GM21529 (cell line): Measurements from ENCODE around the gene SLC25A22.
A peak's percentile ranks its signal among the peaks of the same experiment; 100 is the strongest.

ENCODE experiments used
- ATAC-seq: cut with Tn5 transposase; IDR thresholded peaks from one replicate; pipeline ENCODE4 v1.9.1; 2021; ENCODE audit not compliant: unreplicated experiment

SLC25A22 gene

DNA sequence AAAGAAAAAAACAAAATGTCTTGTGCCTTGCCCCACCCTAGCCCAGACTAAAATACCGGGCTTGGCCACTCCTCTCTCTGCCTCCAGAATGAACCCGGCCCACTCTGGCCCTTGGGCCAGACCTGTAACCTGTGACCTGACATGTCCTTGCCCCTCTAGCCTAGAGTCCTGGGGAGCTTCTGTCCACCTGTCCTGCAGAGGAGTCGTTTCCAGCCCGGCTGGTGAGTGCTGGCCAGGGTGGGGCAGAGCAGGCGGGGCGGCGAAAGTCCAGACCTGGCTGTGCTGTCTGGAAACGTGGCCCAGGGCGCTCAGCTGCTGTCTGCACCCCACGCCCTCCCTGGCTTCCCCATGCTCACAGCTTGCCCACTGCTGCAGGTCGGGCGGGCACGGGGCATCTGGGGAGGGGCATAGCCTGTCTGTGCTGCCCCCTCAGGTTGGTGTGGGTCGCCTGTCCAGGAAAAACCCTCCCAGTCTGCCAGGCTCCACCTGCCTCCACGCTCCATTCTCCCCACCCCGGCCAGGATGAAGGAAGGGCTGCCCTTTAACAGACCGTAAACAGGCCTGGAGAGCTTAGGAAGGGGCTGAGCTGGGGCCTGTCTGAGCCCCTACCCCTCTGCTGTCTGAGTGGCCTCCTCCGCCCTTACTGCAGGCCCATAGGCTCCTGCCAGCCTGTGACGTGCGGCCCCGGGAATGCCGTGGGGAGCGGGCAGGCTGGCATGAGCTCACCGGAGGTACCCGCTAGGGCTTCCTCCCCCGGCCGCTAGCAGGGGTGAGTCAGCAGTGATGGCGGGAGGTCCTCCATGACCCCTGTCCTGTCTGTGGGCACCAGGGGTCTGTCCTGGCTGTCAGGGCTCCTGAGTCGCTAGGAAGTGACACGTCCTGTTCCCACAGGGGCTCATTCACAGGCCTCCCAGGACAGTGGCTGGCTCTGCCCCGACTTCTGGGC lies 36.6 kb upstream of the SLC25A22 start:
- no peak for ATAC-seq

GRCh38 chr11:833849-834311 lies 35.8 kb upstream of the SLC25A22 start:
- no peak for ATAC-seq

- peak; percentile 24 for ATAC-seq
Observed at GRCh38 chr11:833114-833791, 35.2 kb upstream of the SLC25A22 start.

GRCh38 chr11:832529-833113 lies 34.5 kb upstream of the SLC25A22 start, which contains the start of gene CD151:
Gene CD151, plus strand, starts transcription at chr11:832952. Its CDS starts 3,118 bp downstream, at chr11:836070.
- peak; percentile 37 for ATAC-seq

- no peak for ATAC-seq
Observed at GRCh38 chr11:831961-832528, 34.0 kb upstream of the SLC25A22 start.

GRCh38 chr11:831118-831864 lies 33.2 kb upstream of the SLC25A22 start:
- no peak for ATAC-seq

DNA sequence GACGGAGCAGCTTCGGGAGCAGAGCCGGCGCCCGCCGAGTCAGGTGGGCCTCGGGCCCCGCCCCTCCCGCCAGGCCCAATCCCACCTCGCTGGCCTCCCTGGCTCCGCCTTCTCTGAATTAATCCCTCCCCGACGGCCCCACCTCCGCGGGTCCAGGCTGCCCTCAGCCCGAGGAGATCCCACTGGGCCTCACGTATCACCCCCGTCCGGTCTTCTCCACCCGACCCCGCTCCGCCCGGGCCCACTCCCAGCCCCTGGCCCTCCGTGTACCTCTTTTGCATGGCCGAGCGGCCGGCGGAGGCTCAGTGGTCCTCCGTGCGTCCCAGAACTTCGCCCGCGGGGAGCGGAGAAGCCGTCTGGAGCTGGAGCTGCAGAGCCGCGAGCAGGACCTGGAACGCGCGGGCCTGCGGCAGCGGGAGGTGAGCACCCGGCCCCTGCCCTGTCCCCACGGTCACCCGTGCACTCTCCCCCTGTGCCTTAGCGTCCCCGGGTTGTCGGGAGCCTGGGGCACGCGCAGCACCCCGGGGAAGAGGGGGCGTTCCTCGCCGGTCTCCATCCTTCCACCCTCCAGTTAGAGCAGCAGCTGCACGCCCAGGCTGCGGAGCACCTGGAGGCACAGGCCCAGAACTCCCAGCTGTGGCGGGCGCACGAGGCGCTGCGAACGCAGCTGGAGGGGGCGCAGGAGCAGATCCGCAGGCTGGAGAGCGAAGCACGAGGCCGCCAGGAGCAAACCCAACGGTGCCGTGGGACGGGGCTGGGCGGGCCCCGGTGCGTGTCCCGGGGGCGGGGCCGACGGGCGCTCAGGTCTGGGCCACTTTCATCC lies 32.4 kb upstream of the SLC25A22 start:
- ATAC-seq: peak; percentile 35

- peak; percentile 1 for ATAC-seq
Observed at GRCh38 chr11:829847-830294, 31.8 kb upstream of the SLC25A22 start.

DNA sequence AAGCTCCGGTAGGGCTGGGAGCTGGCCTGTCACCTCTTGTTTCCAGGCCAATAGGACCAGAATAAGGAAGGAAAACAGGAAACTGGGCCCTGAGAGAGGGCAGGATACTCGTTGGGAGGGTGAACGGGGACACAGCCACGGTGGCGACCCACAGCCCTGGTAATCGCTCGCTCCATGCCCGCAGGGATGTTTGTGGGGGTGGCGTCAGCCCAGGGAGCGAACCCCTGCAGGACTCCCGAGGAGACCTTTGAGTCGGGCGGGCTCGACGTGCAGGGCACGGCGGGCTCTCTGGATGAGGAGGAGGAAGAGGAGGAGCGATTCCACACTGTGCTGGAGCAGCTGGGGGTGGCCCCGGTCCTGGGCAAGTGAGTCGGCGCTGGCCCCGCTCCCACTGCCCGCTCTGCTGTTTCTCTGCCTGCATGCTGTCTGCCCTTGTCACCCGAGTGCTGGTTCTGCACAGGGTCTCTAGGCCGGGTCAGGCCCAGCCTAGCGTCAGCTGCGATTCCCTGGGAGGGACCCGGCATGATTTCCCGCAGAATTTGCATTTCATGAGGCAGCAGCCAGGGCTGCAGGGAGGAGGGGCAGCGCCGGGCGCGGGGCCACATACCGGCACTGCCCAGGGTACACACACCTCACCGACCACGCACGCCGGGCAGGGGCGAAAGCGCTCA lies 31.2 kb upstream of the SLC25A22 start:
- no peak for ATAC-seq

- no peak for ATAC-seq
Observed at GRCh38 chr11:828506-829175, 30.6 kb upstream of the SLC25A22 start.

DNA sequence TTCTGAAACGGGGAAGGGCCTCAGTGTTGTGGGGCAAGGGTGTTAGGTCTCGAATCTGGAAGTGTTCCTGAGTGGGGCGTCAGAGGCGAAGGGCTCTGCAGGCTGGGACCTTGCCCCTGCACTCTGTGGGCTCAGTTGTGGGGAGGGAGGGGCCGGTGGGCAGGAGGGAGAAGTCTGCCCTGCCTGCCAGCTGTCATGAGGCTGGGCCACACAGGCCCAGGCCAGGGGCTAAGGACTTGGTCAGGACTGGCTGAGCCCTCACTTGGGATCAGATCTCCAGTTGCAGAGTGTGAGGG lies 29.8 kb upstream of the SLC25A22 start, which contains the start of gene CRACR2B:
Gene CRACR2B, plus strand, starts transcription at position 23 of the 296 bp plus-strand sequence. CDS start 689 bp downstream, outside the sequence.
- no peak for ATAC-seq

GRCh38 chr11:827146-827896 lies 29.2 kb upstream of the SLC25A22 start:
- ATAC-seq: no peak

GRCh38 chr11:826836-827145 lies 28.7 kb upstream of the SLC25A22 start:
- no peak for ATAC-seq

DNA sequence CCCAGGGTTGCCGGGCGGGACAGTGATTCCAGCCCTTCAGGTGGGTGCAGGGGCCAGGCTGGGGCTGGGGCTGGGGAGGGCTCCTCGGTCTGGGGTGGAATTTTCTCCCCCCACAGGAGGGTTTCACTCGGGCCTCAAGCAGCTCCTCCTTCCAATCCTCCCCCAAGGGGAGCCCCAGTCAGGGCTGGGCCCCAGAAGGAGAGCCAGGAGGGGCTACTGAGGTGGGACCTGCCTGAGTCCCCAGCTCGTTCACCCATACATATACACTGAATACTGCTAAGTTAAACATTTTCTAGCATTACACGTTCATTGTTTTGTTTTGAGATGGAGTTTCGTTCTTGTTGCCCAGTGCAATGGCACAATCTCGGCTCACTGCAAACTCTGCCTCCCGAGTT lies 28.1 kb upstream of the SLC25A22 start:
- no peak for ATAC-seq

DNA sequence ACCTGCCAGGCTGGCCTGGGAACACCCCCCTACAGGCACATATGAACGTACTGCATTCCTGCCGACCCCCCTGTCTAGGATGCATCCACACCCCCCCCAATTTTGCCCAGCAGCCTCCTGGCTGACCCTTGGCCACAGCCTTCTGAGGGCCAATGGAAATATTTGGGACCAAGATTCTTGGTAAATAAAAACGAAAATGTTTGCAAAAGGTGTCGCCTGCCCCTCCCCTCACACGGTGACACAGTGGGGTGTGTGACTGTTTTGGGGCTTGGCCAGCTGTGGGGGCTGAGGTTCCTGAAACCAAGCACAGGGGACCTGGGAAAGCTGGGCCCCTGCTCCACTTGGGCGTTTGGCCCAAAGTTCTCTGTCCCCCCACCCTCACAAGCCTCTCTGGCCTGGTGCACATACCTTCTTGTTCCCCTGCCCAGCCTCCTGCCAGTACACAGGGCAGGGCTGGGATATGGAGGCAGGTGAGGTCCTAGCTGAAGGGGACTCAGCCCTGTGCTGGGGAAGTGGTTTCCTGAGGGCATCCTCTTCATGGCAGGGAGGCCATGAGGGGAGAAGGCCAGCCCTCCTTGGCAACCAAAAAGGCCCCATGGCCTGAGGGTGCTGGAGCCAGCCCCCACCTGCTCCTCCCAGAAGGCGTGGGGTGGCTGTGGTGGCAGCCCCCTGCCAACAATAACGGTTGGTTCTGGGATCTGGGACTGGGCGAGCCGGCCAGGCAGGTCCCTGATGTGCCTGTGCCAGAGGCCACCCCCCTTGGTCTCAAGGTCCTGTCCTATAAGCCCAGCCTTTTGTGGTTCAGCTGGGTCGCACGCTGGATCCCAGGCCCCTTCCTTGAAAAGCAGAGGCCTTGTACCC lies 27.5 kb upstream of the SLC25A22 start:
- no peak for ATAC-seq

DNA sequence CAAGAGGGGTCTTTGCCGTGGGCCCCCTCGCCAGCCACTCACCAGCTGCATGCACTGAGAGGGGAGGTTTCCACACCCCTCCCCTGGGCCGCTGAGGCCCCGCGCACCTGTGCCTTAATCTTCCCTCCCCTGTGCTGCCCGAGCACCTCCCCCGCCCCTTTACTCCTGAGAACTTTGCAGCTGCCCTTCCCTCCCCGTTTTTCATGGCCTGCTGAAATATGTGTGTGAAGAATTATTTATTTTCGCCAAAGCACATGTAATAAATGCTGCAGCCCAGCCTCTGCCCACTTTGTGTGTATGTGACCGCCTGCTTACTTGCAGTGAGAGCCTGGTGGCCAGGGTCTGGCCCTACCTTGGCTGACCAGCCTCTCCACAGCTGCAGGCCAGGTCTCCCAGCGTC lies 26.9 kb upstream of the SLC25A22 start:
- ATAC-seq: no peak

GRCh38 chr11:824292-824880 lies 26.3 kb upstream of the SLC25A22 start:
- ATAC-seq: no peak
